Esophagus muscularis mucosa (tissue), 3 donors: ENCODE measurements around the gene KPNA4.

Source experiments
- POLR2A ChIP-seq: fragments of 450-650 bp; IDR thresholded peaks from one replicate; pipeline ENCODE4 v1.6.1; 2017; ENCODE audit warnings: antibody characterized with exemption, moderate library complexity, mild to moderate bottlenecking, low read depth
- TF ChIP-seq, protein P1 (sequence below), 3 experiments: fragments of 200-600 bp in 2 of 3; fragments of 450-650 bp in 1 of 3; sonication (generic) in 2 of 3; IDR thresholded peaks; one replicate each; pipeline ENCODE4 v1.5.1; 2017 to 2019; ENCODE audit warnings: antibody characterized with exemption in 3 of 3, mild to moderate bottlenecking in 2 of 3, moderate library complexity in 1 of 3

DNA sequence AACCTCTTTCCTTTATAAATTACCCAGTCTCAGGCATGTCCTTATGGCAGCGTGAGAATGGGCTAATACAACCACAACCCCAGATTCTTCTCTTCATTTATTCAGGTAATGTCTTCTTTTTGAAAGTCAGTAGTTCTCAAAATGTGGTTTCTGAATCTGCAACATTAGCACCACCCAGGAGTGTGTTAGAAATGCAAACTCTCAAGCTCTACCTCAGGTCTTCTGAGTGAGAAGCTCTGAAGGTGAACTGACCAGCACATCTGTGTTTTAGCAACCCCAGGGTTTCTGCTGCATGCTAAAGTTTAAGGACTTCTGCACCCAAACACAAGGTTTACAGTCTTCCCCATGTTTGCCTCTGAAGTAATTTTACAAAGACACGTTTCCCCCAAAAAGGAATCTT is 93.5 kb downstream of the KPNA4 start:
- TF ChIP-seq, protein P1, sequence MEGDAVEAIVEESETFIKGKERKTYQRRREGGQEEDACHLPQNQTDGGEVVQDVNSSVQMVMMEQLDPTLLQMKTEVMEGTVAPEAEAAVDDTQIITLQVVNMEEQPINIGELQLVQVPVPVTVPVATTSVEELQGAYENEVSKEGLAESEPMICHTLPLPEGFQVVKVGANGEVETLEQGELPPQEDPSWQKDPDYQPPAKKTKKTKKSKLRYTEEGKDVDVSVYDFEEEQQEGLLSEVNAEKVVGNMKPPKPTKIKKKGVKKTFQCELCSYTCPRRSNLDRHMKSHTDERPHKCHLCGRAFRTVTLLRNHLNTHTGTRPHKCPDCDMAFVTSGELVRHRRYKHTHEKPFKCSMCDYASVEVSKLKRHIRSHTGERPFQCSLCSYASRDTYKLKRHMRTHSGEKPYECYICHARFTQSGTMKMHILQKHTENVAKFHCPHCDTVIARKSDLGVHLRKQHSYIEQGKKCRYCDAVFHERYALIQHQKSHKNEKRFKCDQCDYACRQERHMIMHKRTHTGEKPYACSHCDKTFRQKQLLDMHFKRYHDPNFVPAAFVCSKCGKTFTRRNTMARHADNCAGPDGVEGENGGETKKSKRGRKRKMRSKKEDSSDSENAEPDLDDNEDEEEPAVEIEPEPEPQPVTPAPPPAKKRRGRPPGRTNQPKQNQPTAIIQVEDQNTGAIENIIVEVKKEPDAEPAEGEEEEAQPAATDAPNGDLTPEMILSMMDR (IDR thresholded peaks at IDR 0.05): no peak
- no peak for TF ChIP-seq POLR2A
